Vagina (tissue), 2 donors: ENCODE measurements around the gene COL25A1.

ENCODE experiments used
- CTCF ChIP-seq, 3 experiments: fragments of 450-650 bp in 2 of 3; fragments of 200-600 bp in 1 of 3; sonication (generic) in 1 of 3; IDR thresholded peaks; one replicate each; pipeline ENCODE4 v1.5.1; 2017 to 2019; ENCODE audit warnings: antibody characterized with exemption in 3 of 3, mild to moderate bottlenecking in 2 of 3, moderate library complexity in 2 of 3
- POLR2AphosphoS5 ChIP-seq, 2 donors: sonication (generic); formaldehyde crosslinking; IDR thresholded peaks; one replicate each; pipeline ENCODE4 v1.9.0; 2017; ENCODE audit warnings: antibody characterized with exemption in 2 of 2, mild to moderate bottlenecking in 2 of 2, low read depth in 1 of 2; ENCODE audit not compliant: insufficient read depth in 1 of 2

GRCh38 chr4:109232681-109233080, 69.8 kb downstream of the COL25A1 start:
- TF ChIP-seq POLR2AphosphoS5 (IDR thresholded peaks at IDR 0.05; ENCODE audit: insufficient read depth in 1 of 2, low read depth in 1 of 2) (no peak), CTCF (IDR thresholded peaks at IDR 0.05) (no peak)
